Measurements from ENCODE around the gene CRIP2. TPM values are rescaled to one million over a fixed set of nuclear protein-coding genes. Genes with fewer than 3 reads are reported as not detected.

Gene CRIP2
- total and polyA plus RNA-seq, 4 donors = 4.3 to 40.0 (median 20.7) TPM

DNA sequence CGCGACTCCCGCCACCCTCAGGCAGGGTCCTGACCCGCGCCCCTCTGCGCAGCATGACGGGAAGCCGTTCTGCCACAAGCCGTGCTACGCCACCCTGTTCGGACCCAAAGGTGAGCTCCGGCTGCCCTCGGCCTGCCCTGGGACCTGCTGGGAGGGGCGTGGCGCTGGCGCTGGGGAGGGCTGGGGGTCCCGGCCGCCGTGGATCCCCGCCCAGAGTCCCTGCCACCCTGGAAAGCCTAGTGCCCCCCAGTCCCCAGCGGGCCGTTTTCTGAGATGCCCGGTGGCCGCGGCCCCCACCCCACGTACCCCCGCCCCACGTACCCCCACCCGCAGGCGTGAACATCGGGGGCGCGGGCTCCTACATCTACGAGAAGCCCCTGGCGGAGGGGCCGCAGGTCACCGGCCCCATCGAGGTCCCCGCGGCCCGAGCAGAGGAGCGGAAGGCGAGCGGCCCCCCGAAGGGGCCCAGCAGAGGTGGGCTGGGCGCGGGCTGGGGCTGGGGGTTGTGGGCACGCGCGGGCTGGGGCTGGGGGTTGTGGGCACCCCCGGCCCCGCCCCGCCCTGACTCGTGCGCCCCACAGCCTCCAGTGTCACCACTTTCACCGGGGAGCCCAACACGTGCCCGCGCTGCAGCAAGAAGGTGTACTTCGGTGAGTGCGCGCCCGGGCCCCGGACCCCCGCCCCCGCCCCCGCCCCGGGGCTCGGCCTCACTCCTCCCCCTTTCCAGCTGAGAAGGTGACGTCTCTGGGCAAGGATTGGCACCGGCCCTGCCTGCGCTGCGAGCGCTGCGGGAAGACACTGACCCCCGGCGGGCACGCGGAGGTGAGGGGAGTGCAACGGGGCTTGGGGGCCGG lies 4.0 kb downstream of the CRIP2 start:
- no peak overlapping the region for H3K27ac ChIP-seq (ENCODE audit: low read depth in 1 of 2, low read length in 2 of 2)
- H3K4me3 ChIP-seq (ENCODE audit: low read depth in 1 of 3, low read length in 3 of 3) = no peak overlapping the region
- no peak for DNase-seq (ENCODE audit: low spot score)
- no peak for TF ChIP-seq YY1 (IDR thresholded peaks at IDR 0.05)
- TF ChIP-seq EGR1 (IDR thresholded peaks at IDR 0.05; ENCODE audit: low read depth in 2 of 2) = no peak
- TF ChIP-seq SP1 (IDR thresholded peaks at IDR 0.05) = no peak
- no peak for TF ChIP-seq NR2F2 (IDR thresholded peaks at IDR 0.05)
- TF ChIP-seq, protein P1, sequence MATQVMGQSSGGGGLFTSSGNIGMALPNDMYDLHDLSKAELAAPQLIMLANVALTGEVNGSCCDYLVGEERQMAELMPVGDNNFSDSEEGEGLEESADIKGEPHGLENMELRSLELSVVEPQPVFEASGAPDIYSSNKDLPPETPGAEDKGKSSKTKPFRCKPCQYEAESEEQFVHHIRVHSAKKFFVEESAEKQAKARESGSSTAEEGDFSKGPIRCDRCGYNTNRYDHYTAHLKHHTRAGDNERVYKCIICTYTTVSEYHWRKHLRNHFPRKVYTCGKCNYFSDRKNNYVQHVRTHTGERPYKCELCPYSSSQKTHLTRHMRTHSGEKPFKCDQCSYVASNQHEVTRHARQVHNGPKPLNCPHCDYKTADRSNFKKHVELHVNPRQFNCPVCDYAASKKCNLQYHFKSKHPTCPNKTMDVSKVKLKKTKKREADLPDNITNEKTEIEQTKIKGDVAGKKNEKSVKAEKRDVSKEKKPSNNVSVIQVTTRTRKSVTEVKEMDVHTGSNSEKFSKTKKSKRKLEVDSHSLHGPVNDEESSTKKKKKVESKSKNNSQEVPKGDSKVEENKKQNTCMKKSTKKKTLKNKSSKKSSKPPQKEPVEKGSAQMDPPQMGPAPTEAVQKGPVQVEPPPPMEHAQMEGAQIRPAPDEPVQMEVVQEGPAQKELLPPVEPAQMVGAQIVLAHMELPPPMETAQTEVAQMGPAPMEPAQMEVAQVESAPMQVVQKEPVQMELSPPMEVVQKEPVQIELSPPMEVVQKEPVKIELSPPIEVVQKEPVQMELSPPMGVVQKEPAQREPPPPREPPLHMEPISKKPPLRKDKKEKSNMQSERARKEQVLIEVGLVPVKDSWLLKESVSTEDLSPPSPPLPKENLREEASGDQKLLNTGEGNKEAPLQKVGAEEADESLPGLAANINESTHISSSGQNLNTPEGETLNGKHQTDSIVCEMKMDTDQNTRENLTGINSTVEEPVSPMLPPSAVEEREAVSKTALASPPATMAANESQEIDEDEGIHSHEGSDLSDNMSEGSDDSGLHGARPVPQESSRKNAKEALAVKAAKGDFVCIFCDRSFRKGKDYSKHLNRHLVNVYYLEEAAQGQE (IDR thresholded peaks at IDR 0.05) = no peak
- TF ChIP-seq HNF4G (IDR thresholded peaks at IDR 0.05) = no peak
- TF ChIP-seq RXRA (IDR thresholded peaks at IDR 0.05) = no peak
- no peak for TF ChIP-seq HNF4A (conservative IDR thresholded peaks at IDR 0.05)
- TF ChIP-seq GABPA (IDR thresholded peaks at IDR 0.05 in 1 of 2, conservative IDR thresholded peaks at IDR 0.05 in 1 of 2) = no peak
- TF ChIP-seq, protein P2, sequence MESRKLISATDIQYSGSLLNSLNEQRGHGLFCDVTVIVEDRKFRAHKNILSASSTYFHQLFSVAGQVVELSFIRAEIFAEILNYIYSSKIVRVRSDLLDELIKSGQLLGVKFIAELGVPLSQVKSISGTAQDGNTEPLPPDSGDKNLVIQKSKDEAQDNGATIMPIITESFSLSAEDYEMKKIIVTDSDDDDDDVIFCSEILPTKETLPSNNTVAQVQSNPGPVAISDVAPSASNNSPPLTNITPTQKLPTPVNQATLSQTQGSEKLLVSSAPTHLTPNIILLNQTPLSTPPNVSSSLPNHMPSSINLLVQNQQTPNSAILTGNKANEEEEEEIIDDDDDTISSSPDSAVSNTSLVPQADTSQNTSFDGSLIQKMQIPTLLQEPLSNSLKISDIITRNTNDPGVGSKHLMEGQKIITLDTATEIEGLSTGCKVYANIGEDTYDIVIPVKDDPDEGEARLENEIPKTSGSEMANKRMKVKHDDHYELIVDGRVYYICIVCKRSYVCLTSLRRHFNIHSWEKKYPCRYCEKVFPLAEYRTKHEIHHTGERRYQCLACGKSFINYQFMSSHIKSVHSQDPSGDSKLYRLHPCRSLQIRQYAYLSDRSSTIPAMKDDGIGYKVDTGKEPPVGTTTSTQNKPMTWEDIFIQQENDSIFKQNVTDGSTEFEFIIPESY (IDR thresholded peaks at IDR 0.05) = no peak
- TF ChIP-seq FOXA1 (IDR thresholded peaks at IDR 0.05) = no peak
- no peak for TF ChIP-seq TAF1 (conservative IDR thresholded peaks at IDR 0.05)
- no peak for TF ChIP-seq MAX (IDR thresholded peaks at IDR 0.05)
- TF ChIP-seq RAD21 (IDR thresholded peaks at IDR 0.05) = no peak
- no peak for TF ChIP-seq JUND (IDR thresholded peaks at IDR 0.05)
- TF ChIP-seq FOXA2 (IDR thresholded peaks at IDR 0.05) = no peak
- TF ChIP-seq, protein P3, sequence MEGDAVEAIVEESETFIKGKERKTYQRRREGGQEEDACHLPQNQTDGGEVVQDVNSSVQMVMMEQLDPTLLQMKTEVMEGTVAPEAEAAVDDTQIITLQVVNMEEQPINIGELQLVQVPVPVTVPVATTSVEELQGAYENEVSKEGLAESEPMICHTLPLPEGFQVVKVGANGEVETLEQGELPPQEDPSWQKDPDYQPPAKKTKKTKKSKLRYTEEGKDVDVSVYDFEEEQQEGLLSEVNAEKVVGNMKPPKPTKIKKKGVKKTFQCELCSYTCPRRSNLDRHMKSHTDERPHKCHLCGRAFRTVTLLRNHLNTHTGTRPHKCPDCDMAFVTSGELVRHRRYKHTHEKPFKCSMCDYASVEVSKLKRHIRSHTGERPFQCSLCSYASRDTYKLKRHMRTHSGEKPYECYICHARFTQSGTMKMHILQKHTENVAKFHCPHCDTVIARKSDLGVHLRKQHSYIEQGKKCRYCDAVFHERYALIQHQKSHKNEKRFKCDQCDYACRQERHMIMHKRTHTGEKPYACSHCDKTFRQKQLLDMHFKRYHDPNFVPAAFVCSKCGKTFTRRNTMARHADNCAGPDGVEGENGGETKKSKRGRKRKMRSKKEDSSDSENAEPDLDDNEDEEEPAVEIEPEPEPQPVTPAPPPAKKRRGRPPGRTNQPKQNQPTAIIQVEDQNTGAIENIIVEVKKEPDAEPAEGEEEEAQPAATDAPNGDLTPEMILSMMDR (IDR thresholded peaks at IDR 0.05; ENCODE audit: low read depth, low read length, missing input control) = no peak
- TF ChIP-seq ATF3 (IDR thresholded peaks at IDR 0.05) = no peak
- no peaks in the 10 kb centered on the region for H3K36me3 ChIP-seq (ENCODE audit: control insufficient read depth in 4 of 4, insufficient read depth in 3 of 4, low read depth in 1 of 4, low read length in 3 of 4)
- WGBS = 59% methylated on average over 81 of the region's 81 CpGs
- H3K9ac ChIP-seq (ENCODE audit: low read depth in 1 of 2, low read length in 2 of 2) = no peak overlapping the region
- peaks cover 30 to 57% (median 41%) of the 10 kb centered on the region in 4 donors for H3K4me1 ChIP-seq (ENCODE audit: control insufficient read depth in 4 of 4, insufficient read depth in 4 of 4, low read length in 3 of 4)
- H3K9me3 ChIP-seq (ENCODE audit: control insufficient read depth in 4 of 4, low read length in 3 of 4) = no peaks in the 10 kb centered on the region
- H3K27me3 ChIP-seq (ENCODE audit: control insufficient read depth in 4 of 4, insufficient read depth in 4 of 4, low read length in 3 of 4) = no peaks in the 10 kb centered on the region

Data from liver (tissue), 9 donors.